ENCODE measurements around the gene UHRF2.
"Not testable (repeated sequence)": the region's sequence is repeated elsewhere in the genome, so short reads cannot be mapped to it uniquely, and the experiment has no call there.

UHRF2 gene

GRCh38 chr9:6488395-6488794 is 75.4 kb downstream of the UHRF2 start:
- DNase-seq (ENCODE audit: low read depth) = no peak

GRCh38 chr9:6489099-6489498 is 76.1 kb downstream of the UHRF2 start:
- no peak for DNase-seq (ENCODE audit: low read depth)

GRCh38 chr9:6490863-6491262 is 77.9 kb downstream of the UHRF2 start:
- no peak for DNase-seq (ENCODE audit: low read depth)

GRCh38 chr9:6495466-6495865 is 82.5 kb downstream of the UHRF2 start:
- DNase-seq (ENCODE audit: low read depth) = no peak

- no peak for DNase-seq (ENCODE audit: low read depth)
Observed at GRCh38 chr9:6498982-6499381, 86.0 kb downstream of the UHRF2 start.

- DNase-seq (ENCODE audit: low read depth) = no peak
Observed at GRCh38 chr9:6501526-6502210, 88.7 kb downstream of the UHRF2 start.

GRCh38 chr9:6502399-6502798 is 89.4 kb downstream of the UHRF2 start:
- no peak for DNase-seq (ENCODE audit: low read depth)

GRCh38 chr9:6506571-6506970 is 93.6 kb downstream of the UHRF2 start:
- DNase-seq (ENCODE audit: low read depth) = no peak

- DNase-seq (ENCODE audit: low read depth) = no peak
Observed at GRCh38 chr9:6512085-6512657, 99.2 kb downstream of the UHRF2 start.

- no peak for DNase-seq (ENCODE audit: low read depth)
Observed at GRCh38 chr9:6522263-6522662, 109.3 kb downstream of the UHRF2 start.

GRCh38 chr9:6525326-6526045 is 112.5 kb downstream of the UHRF2 start:
- DNase-seq (ENCODE audit: low read depth) = no peak

GRCh38 chr9:6535594-6535993 is 122.6 kb downstream of the UHRF2 start:
- DNase-seq (ENCODE audit: low read depth) = no peak

- DNase-seq (ENCODE audit: low read depth) = no peak
Observed at GRCh38 chr9:6538666-6539071, 125.7 kb downstream of the UHRF2 start.

- DNase-seq (ENCODE audit: low read depth) = not testable (repeated sequence)
Observed at GRCh38 chr9:6542617-6543016, 129.6 kb downstream of the UHRF2 start.

- DNase-seq (ENCODE audit: low read depth) = no peak
Observed at GRCh38 chr9:6543204-6543603, 130.2 kb downstream of the UHRF2 start.

GRCh38 chr9:6545017-6545691 is 132.2 kb downstream of the UHRF2 start:
- no peak for DNase-seq (ENCODE audit: low read depth)

GRCh38 chr9:6549106-6549800 is 136.3 kb downstream of the UHRF2 start:
- DNase-seq (ENCODE audit: low read depth) = no peak

GRCh38 chr9:6551136-6551535 is 138.1 kb downstream of the UHRF2 start:
- no peak for DNase-seq (ENCODE audit: low read depth)

GRCh38 chr9:6552033-6552432 is 139.0 kb downstream of the UHRF2 start:
- DNase-seq (ENCODE audit: low read depth) = no peak

- DNase-seq (ENCODE audit: low read depth) = no peak
Observed at GRCh38 chr9:6552498-6553121, 139.6 kb downstream of the UHRF2 start.

GRCh38 chr9:6553866-6554265 is 140.9 kb downstream of the UHRF2 start:
- DNase-seq (ENCODE audit: low read depth) = no peak
